Measurements from ENCODE around the gene LSM3. TPM values are rescaled to one million over a fixed set of nuclear protein-coding genes. Genes with fewer than 3 reads are reported as not detected.

LSM3 gene
- total RNA-seq = 10 to 100 TPM in 4 of 9 donors, 1 to 10 TPM in 5; 5.8 to 16.0 (median 9.8) TPM
- polyA plus RNA-seq = 10 to 100 TPM in 1 of 3 donors, 1 to 10 TPM in 2; 4.1 to 25.8 (median 6.1) TPM
- long read RNA-seq, donor 1, transcript LSM3-201 (4 exons, 3,815 nt) = major isoform, 81 of 97 reads
- long read RNA-seq, donor 1, partial matches to known transcripts = 16 of 97 reads
- long read RNA-seq, donor 1, other reads (novel, unspliced or antisense) = 0 of 97 reads
- long read RNA-seq, donor 2, transcript LSM3-201 (4 exons, 3,815 nt) = major isoform, 38 of 38 reads
- long read RNA-seq, donor 2, partial matches to known transcripts = 0 of 38 reads
- long read RNA-seq, donor 2, other reads (novel, unspliced or antisense) = 0 of 38 reads
- long read RNA-seq, donor 3, transcript LSM3-201 (4 exons, 3,815 nt) = major isoform, 60 of 70 reads
- long read RNA-seq, donor 3, partial matches to known transcripts = 10 of 70 reads
- long read RNA-seq, donor 3, other reads (novel, unspliced or antisense) = 0 of 70 reads
- long read RNA-seq, donor 4, transcript LSM3-201 (4 exons, 3,815 nt) = major isoform, 81 of 84 reads
- long read RNA-seq, donor 4, partial matches to known transcripts = 2 of 84 reads
- long read RNA-seq, donor 4, other reads (novel, unspliced or antisense) = 1 of 84 reads
- long read RNA-seq, donor 5, transcript LSM3-201 (4 exons, 3,815 nt) = major isoform, 56 of 56 reads
- long read RNA-seq, donor 5, partial matches to known transcripts = 0 of 56 reads
- long read RNA-seq, donor 5, other reads (novel, unspliced or antisense) = 0 of 56 reads
- long read RNA-seq, donor 6, transcript LSM3-201 (4 exons, 3,815 nt) = major isoform, 41 of 44 reads
- long read RNA-seq, donor 6, partial matches to known transcripts = 2 of 44 reads
- long read RNA-seq, donor 6, other reads (novel, unspliced or antisense) = 1 of 44 reads
- long read RNA-seq, donor 7, transcript LSM3-201 (4 exons, 3,815 nt) = major isoform, 26 of 43 reads
- long read RNA-seq, donor 7, partial matches to known transcripts = 17 of 43 reads
- long read RNA-seq, donor 7, other reads (novel, unspliced or antisense) = 0 of 43 reads
- long read RNA-seq, donor 8, transcript LSM3-201 (4 exons, 3,815 nt) = major isoform, 54 of 61 reads
- long read RNA-seq, donor 8, partial matches to known transcripts = 7 of 61 reads
- long read RNA-seq, donor 8, other reads (novel, unspliced or antisense) = 0 of 61 reads
- long read RNA-seq, donor 9, transcript LSM3-201 (4 exons, 3,815 nt) = major isoform, 46 of 65 reads
- long read RNA-seq, donor 9, partial matches to known transcripts = 19 of 65 reads
- long read RNA-seq, donor 9, other reads (novel, unspliced or antisense) = 0 of 65 reads
- long read RNA-seq, donor 10, transcript LSM3-201 (4 exons, 3,815 nt) = major isoform, 33 of 33 reads
- long read RNA-seq, donor 10, partial matches to known transcripts = 0 of 33 reads
- long read RNA-seq, donor 10, other reads (novel, unspliced or antisense) = 0 of 33 reads

DNA sequence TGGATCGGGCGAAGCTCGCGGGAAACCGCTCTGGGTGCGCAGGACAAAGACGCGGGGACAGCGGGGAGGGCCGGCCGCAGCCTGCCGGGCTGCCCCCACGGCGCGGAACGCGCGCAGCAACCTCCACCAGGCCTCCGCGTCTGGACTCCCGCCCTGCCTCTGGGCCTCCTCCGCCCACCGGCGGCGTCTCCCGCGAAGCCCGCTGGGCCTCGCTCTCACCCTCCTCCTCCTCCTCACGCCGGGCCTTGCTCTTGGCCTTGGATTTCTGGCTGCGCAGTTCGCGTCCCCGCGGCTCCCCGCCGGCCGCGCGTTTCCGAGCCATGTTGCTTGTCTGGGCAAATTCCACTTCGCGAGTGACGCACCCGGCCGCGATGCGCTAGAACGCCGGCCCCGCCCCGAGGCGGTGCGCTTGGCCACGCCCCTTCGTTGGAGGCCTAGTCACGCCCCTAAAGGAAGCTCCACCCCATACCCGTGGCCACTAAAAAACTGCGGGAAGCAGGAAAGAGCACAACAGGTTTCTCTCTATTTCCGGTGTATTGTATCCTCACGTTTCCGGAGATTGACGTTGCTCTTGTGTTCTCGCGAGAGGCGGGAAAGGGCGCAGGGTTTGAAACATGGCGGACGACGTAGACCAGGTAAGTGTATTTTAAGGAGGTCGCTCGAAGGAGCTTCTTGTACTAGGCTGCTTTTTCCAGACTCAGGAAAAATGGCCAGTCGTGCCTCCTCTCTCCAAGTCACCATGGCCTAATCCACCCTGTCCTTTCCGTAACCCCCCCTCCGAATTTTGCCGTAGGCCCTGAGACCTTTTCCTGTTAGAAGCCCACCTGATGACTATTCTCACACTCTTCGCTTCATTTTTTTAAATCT lies at the start of gene LSM3, which contains the start of gene XPC:
LSM3 (plus strand) TSS at position 571 of the 867 bp plus-strand sequence; CDS start at position 615, 44 bp downstream.
XPC (minus strand) TSS at position 355 of the 867 bp plus-strand sequence; CDS start at position 322, 33 bp downstream.
- intact Hi-C loops (cut with DNase I) = loop anchor here in 1 of 2 donors (10.0 kb wide), 1 partner anchor 54 kb away; the partner anchor contains the start of genes CHCHD4 and TMEM43
- Histone ChIP-seq H3K9me3 (replicated peaks in 1 of 3) (no peaks in the 10 kb centered on the region), H3K36me3 (replicated peaks in 1 of 2) (peaks cover 0 to 13% of the 10 kb centered on the region in 2 donors), H3K4me1 (replicated peaks in 1 of 2) (peaks cover 25 to 44% of the 10 kb centered on the region in 2 donors), H3K4me3 (peak within 1 kb of the TSS; percentile 57 to 96 (median 79)), H3K27ac (peak within 1 kb of the TSS; percentile 90 to 97 (median 96)), H3K27me3 (no peaks in the 10 kb centered on the region)
- TF ChIP-seq POLR2A (IDR thresholded peaks at IDR 0.05) = peak; percentile 88 to 93
- TF ChIP-seq, protein P1, sequence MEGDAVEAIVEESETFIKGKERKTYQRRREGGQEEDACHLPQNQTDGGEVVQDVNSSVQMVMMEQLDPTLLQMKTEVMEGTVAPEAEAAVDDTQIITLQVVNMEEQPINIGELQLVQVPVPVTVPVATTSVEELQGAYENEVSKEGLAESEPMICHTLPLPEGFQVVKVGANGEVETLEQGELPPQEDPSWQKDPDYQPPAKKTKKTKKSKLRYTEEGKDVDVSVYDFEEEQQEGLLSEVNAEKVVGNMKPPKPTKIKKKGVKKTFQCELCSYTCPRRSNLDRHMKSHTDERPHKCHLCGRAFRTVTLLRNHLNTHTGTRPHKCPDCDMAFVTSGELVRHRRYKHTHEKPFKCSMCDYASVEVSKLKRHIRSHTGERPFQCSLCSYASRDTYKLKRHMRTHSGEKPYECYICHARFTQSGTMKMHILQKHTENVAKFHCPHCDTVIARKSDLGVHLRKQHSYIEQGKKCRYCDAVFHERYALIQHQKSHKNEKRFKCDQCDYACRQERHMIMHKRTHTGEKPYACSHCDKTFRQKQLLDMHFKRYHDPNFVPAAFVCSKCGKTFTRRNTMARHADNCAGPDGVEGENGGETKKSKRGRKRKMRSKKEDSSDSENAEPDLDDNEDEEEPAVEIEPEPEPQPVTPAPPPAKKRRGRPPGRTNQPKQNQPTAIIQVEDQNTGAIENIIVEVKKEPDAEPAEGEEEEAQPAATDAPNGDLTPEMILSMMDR (IDR thresholded peaks at IDR 0.05) = peak in 1 of 6 experiments; percentile 11
- WGBS, 4 donors = 0 to 1% (median 0%) methylated on average over 11 to 78 of the region's 78 CpGs
- DNase-seq = peak; percentile 95 to 99 (median 98)

DNA sequence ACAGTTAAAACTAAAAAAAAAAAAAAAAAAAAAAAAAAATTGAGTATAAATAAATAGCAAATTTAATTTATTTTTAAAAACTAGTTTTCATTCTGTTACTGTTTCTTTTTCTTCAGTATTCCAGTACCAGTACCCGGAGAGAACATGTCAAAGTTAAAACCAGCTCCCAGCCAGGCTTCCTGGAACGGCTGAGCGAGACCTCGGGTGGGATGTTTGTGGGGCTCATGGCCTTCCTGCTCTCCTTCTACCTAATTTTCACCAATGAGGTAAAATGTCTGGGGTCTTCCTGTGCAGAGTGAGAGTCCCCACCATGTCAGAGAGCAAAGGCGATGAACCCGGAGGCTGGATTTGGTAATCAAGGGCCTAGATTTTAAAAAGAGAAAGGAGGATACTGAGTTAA lies 49.3 kb upstream of the LSM3 start:
- 89 to 97% (median 96%) methylated on average over 6 of the region's 6 CpGs for WGBS, 4 donors
- Histone ChIP-seq H3K36me3 (replicated peaks in 1 of 2) (peaks cover 0 to 50% of the 10 kb centered on the region in 2 donors), H3K27me3 (no peaks in the 10 kb centered on the region), H3K9me3 (replicated peaks in 1 of 3) (no peaks in the 10 kb centered on the region), H3K4me1 (replicated peaks in 1 of 2) (peaks cover 15 to 21% of the 10 kb centered on the region in 2 donors), H3K27ac (no peak overlapping the region), H3K4me3 (no peak overlapping the region)
- DNase-seq = no peak
- intact Hi-C loops (cut with DNase I) = loop anchor here in 1 of 2 donors (10.0 kb wide), 1 partner anchor 46 kb away; the partner anchor contains the start of genes LSM3 and XPC
- TF ChIP-seq, protein P1 (IDR thresholded peaks at IDR 0.05) = no peak
- TF ChIP-seq POLR2A (IDR thresholded peaks at IDR 0.05) = no peak

DNA sequence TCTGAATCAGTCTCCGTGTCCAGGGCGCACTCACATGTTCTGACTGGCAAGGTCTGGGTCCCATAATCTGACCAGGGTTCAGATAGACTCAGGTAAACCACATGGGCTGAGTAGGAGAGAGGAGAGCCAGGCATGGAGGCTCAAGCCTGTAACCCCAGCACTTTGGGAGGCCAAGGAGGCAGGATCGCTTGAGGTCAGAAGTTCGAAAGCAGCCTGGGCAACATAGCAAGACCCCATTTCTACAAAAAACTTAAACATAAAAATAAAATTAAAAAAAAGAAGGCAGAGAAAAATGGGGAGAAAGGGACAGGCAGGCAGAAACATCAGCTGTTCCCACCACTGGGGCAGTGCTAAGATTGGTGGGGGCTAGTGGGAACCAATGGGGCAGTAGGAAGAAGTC lies 48.4 kb upstream of the LSM3 start:
- WGBS, 4 donors = 89 to 93% (median 91%) methylated on average over 4 of the region's 4 CpGs
- H3K4me1 ChIP-seq (replicated peaks in 1 of 2) = peaks cover 15 to 21% of the 10 kb centered on the region in 2 donors
- no peak overlapping the region for H3K27ac ChIP-seq
- no peak for TF ChIP-seq POLR2A (IDR thresholded peaks at IDR 0.05)
- TF ChIP-seq, protein P1 (IDR thresholded peaks at IDR 0.05) = no peak
- intact Hi-C loops (cut with DNase I) = no loop called here
- H3K4me3 ChIP-seq = no peak overlapping the region
- H3K27me3 ChIP-seq = no peaks in the 10 kb centered on the region
- peak in 1 of 7 donors; percentile 47 for DNase-seq
- no peaks in the 10 kb centered on the region for H3K9me3 ChIP-seq (replicated peaks in 1 of 3)
- peaks cover 0 to 60% of the 10 kb centered on the region in 2 donors for H3K36me3 ChIP-seq (replicated peaks in 1 of 2)

Measured in adrenal gland (tissue), 19 donors.